GM19043 (cell line): ENCODE measurements around the gene CFAP43.

Source experiments
- ATAC-seq: cut with Tn5 transposase; IDR thresholded peaks from one replicate; pipeline ENCODE4 v1.9.1; 2021; ENCODE audit warnings: low read depth; ENCODE audit not compliant: unreplicated experiment

The CFAP43 gene, protein sequence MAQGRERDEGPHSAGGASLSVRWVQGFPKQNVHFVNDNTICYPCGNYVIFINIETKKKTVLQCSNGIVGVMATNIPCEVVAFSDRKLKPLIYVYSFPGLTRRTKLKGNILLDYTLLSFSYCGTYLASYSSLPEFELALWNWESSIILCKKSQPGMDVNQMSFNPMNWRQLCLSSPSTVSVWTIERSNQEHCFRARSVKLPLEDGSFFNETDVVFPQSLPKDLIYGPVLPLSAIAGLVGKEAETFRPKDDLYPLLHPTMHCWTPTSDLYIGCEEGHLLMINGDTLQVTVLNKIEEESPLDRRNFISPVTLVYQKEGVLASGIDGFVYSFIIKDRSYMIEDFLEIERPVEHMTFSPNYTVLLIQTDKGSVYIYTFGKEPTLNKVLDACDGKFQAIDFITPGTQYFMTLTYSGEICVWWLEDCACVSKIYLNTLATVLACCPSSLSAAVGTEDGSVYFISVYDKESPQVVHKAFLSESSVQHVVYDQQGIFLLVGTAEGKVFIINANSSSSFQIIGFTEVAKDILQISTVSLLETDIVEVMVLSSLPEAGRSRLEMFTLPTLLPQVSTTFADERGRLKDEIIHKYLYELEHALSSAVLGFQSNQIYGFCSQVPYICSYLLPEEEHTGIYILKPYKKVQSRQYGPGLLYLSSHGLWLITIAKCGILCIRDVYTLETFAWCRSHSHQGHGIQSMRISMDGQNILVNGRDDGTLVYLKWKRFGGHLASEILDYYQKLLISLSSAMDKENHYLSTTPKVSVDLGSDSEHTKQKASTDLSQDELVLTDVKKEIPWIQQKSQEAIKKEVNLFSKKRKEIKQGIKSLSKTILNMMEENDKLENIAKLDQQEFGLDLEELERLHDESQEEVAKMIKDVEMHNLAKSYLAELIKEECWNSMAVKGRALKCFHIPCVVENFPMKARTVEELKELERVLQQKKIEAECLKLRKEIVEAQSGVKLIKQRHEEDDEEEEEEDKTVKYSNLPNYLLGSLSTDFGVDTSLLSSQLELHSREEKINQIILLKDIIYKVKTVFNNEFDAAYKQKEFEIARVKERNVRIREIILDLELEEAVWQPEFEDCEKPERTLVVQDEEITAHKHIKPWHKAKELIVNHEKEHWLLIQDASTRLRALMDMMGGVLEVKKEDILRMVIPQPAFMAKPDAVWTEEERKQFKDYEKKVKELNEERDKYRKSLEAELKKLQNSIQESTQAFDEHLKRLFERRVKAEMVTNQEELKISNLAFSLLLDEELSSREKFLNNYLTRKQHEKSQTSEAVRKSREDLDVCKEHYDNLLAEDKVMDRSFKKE (N-terminal part only)

DNA sequence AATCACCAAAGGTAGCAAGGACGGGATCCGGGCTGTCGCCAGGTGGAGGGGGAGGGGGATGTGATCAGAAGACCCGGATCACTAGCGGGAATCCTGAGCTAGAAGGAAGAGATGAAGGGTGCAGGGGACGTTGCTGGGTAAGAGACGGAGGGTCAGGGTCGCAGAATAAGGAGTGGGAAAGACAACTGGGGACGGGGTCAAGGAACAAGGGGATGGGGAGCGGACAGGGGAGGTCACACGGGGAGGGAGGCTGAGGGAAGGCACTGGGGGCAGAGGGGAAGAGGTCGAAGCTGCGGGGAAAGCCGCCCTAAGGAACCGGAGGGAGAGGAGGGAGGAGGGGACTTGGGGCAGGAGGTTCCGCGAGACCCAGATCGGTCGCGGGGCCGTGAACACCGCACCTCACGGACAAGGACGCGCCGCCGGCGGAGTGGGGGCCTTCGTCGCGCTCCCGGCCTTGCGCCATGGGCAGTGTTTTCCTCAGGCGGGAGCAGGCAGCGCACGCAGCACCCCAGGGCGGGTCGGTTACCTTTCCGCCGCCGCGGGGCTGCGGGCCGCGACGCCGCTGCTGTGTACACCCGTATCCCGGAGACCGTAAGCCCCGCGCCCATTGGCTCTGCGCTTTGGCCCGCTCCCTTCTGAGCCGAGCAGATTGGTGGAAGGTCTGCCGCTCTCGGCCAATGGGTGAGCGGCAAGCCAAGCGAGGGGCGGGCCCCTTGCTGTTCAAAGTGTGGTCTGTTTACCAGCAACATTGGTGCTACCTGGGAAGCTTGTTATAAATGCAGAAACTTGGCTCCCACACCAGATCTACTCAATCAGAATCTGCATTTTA lies at the start of gene CFAP43:
TSS of gene CFAP43 (minus strand) at position 581 of the 829 bp plus-strand sequence. CDS start at position 463, 118 bp downstream.
- ATAC-seq = peak; percentile 100

DNA sequence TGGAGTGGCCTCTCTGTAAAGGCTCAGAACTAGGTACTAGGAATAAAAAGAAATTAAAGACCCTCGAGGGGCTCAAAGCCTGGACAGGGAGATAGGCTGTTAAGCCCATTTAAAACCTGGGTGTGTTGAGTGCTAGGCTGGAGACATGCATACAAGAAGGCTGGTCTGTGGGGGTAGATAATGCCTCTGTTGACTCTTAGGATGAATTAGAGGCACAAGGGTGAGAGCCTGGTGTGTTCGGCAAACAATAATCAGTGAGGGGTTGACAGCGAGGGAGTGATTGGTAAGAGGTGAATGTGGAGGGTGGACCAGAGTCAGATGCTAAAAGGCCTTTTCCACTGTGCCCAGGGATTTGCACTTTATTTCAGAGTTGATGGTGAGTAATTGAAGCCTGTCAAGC lies 49.5 kb upstream of the CFAP43 start:
- ATAC-seq = no peak

DNA sequence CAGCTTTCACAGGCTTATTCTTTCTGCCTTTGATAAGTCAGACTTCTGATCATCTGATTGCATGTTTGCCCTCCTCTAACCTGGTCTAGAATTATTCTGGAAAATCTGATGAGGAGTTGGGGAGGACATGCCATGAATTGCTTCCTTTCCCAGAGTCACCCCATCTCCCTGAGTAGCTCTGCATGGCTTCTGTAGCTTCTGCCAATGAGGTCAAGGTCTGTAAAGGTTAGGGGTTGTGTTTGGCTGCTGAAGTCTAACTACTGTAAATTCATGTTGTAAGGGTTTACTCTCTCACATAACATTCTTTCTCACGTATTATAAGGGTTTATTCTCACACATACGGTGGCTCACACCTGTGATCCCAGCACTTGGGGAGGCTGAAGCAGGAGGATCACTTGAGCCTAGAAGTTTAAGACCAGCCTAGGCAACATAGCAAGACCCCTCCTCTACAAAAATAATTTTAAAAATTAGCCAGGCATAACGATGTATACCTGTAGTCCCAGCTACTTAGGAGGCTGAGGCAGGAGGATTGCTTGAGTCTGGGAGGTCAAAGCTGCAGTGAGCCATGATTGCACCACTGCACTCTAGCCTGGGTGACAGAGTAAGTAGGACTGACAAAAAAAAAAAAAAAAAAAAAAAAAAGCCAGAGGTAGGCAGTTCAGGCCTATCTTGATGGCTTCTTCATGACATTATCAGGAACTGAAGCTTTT lies 47.5 kb upstream of the CFAP43 start:
- no peak for ATAC-seq

DNA sequence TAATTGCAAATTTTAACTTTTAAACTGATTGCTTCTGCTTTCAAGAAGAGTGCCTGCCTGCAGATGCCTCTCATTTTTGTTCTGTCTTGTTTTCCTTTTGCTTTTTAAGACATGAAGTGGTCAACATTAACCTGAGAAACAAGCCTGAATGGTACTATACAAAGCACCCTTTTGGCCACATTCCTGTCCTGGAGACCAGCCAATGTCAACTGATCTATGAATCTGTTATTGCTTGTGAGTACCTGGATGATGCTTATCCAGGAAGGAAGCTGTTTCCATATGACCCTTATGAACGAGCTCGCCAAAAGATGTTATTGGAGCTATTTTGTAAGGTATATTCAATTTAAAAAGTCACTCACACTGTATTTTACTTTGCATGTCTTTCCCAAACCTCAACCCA lies 45.6 kb upstream of the CFAP43 start:
- ATAC-seq = no peak

DNA sequence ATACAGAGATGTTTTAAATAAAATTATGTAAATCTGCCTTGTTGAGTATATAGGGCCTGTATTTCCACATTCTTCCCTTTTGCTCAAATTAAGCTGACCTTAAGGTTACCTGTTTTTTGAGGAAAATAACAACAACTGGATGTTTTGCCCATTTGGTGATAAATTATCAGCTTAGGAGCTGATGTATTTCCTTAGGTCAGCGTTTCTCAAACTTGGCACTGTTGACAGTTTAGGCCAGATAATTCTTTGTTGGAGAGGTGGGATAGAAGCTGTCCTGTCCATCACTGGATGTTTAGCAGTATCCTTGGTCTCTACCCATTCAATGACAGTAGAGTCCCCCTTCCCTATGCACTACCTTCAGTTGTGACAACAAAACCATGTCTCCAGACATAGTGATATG lies 44.0 kb upstream of the CFAP43 start:
- ATAC-seq = no peak

DNA sequence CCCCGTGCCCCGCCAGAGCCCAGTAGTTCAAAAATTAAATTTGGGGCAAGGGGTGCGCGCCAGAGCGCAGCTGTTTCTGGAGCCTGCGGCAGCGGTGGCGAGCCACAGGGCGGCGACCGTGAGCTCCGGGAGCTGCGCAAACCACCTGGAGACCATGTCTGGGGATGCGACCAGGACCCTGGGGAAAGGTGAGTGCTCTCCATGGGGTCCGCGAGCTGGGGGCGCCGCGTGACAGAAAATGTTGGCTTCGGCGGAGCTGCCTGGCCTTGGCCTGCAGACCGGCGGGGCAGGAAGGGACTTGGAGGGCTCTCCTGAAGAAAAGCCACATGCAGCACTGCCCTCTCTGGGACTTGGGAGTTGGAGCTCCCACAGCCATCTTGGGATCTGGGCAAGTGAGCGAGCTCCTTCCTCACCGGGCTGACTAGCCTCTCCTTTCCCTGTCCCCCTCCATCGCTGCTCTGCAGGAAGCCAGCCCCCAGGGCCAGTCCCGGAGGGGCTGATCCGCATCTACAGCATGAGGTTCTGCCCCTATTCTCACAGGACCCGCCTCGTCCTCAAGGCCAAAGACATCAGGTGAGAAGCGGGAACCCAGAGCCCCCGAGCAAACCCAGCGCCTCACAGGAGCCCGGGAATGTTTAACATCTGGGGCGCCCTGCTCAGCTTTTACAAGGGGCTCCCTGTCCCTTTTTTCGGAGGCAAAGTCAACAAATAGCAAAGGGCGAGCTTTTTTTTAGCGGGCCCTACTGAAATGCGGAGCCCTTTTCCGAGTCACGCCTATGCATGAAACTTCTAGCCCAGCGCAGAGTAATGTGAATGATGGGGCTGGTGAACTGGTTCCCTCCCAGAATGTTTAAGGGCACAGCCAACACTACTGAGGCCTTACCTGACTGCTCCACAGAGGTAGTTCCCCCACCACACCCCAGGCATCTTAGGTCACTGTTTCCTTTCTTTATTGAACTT lies 42.9 kb upstream of the CFAP43 start:
- ATAC-seq = no peak

DNA sequence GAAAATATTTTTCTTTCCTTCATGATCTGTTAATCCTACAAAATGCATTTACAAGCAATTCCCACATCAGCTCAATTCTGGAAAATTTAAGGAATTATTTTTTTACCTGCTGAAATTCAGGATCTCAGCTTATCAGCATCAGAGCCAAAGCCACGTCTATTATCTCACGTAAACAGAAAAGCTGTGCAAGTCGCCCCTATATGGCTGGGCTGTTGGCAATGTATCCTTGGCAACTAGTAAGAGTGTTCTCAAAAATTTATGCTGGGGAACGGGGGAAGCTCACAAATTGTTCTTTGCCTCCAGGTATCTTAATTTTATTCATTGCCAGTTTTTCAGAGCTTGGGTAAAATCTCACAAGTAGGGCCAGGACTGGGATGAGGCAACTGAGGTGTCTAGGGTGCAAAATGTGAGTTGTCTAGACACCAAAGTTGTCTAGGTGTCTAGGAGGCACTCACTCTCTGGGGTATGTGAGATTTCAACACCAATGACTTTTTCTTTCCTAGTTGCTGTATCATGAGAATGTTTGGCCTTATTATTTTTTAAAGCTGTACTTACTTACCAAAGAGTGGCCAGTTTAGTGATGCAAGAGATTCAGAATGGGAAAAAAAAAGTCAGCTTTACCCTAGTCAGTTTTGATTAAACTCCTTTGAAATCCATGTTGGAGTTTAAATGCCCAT lies 41.9 kb upstream of the CFAP43 start:
- ATAC-seq = no peak

DNA sequence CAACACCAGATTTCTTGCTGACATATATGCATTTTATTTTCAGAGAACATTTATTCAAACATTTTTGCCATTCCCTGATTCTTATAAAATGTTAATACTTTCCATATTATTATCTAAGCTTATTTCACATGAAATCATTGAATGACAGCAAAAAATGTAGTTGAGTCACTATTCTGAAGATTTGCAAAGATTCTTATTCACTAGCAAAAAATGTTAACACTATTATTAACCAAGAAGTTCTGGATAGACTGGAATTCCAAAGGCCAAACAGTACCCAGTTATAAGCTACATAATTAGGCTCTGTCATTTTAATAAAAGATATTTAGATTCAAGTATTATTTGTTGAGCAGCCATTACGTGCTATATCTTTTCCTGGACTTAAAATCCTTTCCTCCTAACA lies 41.1 kb upstream of the CFAP43 start:
- no peak for ATAC-seq

DNA sequence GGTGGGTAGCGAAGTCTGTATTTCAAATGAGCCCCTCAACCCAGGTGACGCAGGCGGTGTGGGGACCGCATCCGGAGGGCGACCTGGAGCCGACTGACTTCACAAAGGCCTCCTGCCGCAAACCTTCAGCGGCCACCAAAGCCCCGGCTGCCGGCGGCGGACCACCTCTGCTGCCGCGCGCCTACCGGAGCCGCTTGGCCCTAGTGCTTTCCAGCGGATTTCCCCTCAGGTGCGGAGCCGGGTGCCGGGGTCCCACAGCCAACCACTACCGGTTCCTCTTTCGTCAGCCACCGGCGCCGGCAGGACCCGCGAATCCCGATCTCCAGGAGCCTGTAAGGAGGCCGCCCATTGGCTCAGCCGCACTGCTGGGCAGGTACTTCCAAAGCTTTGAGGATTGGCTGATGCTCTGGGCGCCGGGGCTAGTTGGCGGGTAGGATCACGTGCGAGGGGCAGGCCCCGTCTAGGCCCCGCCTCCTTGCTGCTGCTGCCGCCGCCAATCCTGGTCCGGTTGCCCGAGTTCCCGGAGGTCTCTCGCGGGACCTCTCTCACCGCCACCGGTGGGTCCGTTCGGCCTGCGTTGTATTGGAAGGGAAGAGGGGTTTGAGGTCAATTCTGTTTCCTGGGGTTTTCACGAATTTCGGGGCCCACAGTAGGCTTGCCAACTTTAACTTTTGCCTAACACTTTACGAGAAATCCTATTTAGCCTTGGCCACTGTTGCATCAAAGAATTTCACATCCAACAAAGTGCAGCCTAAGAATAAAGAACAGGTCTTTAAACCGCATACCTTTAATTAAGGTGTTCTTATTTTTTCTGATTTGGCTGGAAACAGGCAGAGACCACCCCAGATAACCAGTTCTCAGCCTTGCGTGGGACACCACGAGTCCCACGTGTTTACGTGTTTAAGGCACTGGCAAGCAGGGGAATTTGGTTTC lies 36.8 kb upstream of the CFAP43 start, which contains the start of gene GSTO2:
TSS of gene GSTO2 (plus strand) at position 472 of the 933 bp plus-strand sequence. CDS start 5,732 bp downstream, outside the sequence.
- peak; percentile 99 for ATAC-seq

DNA sequence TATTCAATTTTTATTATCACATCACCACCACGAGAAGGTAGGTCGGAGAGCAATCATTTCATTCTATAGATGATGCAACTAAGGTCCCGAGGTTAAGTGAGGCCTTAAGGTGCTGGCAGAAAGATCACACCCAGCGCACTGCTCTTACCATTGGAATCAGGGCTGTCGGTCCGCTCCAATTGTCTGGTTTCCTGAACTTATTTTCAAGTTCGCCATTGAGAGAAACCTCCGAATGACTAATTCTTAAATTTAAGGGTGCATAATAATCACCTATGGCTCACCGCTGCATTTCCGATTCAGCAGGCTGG lies 36.2 kb upstream of the CFAP43 start:
- ATAC-seq = no peak

DNA sequence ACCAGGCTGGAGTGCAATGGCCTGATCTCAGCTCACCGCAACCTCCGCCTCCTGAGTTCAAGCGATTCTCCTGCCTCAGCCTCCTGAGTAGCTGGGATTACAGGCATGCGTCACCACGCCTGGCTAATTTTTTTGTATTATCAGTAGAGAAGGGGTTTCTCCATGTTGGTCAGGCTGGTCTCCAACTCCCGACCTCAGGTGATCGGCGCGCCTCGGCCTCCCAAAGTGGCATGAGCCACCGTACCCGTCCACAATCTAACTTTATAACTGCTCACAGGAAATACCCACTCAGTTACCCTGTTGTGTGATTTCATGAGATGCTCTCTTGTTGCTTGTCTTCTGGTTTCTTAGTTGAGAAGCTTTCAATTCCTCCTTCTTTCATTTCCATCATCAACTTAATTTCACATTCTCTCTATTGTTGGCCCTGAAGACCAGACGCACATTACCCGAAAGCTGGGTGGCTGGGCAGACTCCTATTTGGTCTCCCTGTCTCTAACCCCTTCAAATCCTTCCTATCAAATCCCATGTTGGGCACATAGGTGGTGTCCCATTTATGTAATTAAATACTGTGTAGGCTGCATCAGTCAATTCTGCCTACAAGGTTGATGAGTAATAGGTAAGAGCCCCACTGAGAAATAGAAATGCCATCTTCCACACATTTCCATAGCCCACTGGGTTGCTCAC lies 35.7 kb upstream of the CFAP43 start:
- no peak for ATAC-seq

DNA sequence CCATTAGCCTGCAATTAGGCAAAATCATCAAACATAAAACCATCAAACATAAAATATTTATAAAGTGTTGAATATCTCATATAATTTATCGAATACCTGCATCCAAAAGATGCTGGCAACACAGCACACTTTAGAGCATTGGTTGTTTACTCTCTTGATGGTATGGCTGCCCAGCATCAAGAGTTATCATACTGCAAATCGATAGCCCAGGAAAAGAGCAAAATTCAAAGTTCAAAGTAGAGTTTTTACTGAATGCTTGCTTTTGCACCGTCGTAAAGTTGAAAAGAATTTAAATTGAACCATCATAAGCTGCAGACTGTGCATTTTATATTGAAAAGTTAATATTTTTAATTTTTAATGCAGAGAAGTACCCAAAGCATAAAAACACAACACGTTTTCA lies 32.6 kb upstream of the CFAP43 start:
- ATAC-seq = no peak

DNA sequence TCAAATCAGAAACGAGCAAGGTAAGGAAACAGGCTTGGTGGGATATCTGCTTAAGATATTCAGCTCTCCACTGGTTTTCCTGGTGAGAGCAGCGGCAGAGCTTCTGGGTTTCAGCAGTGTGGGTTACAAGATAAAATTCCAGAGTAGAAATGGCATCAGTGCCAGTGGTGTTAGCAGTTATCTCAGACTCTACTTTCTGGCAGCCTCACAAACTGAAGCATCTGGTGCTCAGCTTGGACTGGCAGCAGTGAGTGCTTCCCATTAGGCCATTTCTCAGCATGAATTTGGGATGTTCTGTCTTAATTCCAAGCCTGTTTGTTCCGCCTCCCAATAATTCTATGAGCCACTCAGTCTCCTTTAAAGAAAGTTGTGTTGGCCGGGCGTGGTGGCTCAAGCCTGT lies 29.9 kb upstream of the CFAP43 start:
- ATAC-seq = no peak

DNA sequence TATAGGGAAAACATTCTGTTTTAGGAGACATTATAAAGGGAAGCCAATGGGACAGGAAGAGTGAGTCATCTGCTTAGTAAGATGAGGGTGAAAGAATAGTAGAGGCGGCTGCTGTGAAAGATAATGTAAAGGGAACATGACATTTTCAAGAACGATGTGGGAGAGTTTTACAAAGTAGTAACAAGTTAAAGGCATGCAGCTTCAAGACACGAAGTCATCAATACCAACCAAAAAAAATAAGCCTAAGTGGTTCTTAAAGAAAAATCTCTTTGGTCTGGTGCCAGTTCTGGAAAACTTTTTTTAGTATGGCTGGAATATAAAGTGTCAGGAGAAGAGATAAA lies 28.6 kb upstream of the CFAP43 start:
- no peak for ATAC-seq

DNA sequence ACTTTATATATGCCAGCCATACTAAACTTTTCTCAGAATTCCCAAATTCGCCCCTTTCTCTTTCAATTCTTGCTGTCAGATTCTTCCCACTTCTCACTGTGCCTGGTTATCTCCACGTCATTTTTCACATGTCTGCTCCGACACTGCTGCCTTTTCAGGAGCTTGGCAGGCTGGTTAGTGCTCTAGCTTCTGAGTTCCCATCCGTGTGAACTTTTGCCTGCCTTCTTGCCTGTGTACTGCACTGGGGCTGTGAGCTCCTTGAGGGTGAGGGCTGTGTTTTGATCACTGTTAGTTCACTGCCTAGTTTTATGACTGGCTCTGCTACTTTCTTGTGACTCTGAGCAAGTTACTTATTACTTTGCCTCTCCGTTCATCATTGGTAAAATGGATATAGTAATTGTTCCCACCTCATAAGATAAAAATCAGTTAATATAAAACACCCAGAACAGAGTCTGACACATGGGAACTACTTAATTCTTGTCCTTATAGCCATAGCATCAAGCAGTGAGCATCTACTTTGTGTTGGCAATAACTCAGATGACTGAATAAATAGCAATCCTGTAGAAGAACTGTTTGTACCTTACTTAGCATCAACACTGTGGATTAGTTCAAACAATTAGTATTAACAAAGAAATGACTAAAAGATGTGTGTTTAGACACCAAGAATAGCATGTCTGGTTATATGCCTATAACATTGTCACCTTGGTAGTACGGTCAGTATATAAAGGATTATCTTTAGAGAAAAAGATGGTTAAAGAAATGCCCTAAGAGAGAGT lies 28.0 kb upstream of the CFAP43 start:
- no peak for ATAC-seq
